Body of pancreas (tissue), 4 donors: Measurements from ENCODE around the gene ARID3A. TPM values are rescaled to one million over a fixed set of nuclear protein-coding genes. Genes with fewer than 3 reads are reported as not detected.
"Not testable (repeated sequence)": the region's sequence is repeated elsewhere in the genome, so short reads cannot be mapped to it uniquely, and the experiment has no call there.

Experiments
- ATAC-seq: fragments of 150-250 bp; one replicate; pipeline ENCODE4 v1.9.1; 2016
- DNase-seq, 4 donors: peaks; one replicate each; pipeline ENCODE4 v3.0.0-alpha.2; 2019
- H3K27ac ChIP-seq, 4 donors: fragments of 200-600 bp; sonication (generic); 1 replicate in 3 of 4; 2 replicates in 1 of 4; pipeline versions ENCODE4 v1.5.1 to v1.6.1; 2016 to 2019; ENCODE audit warnings: mild to moderate bottlenecking in 1 of 4, mixed read lengths in 1 of 4, moderate library complexity in 1 of 4
- H3K27me3 ChIP-seq, 2 donors: fragments of 200-600 bp; sonication (generic); one replicate each; pipeline ENCODE4 v1.6.0; 2016; ENCODE audit warnings: mild to moderate bottlenecking in 1 of 2
- H3K36me3 ChIP-seq, 2 donors: fragments of 200-600 bp; sonication (generic); replicated peaks in 1 of 2; 2 replicates each; pipeline ENCODE4 v1.5.1; 2016; ENCODE audit warnings: low read depth in 2 of 2; ENCODE audit not compliant: insufficient read depth in 1 of 2
- H3K4me1 ChIP-seq: fragments of 200-600 bp; sonication (generic); one replicate; pipeline ENCODE4 v1.6.0; 2016
- H3K4me3 ChIP-seq, 2 donors: fragments of 200-600 bp; sonication (generic); 1 replicate in 1 of 2; 2 replicates in 1 of 2; pipeline ENCODE4 v1.5.1; 2016 to 2019
- H3K9me3 ChIP-seq, 3 donors: fragments of 200-600 bp; sonication (generic); 1 replicate in 2 of 3; 2 replicates in 1 of 3; pipeline ENCODE4 v1.5.1; 2016
- POLR2A ChIP-seq, 3 donors: fragments of 450-650 bp; IDR thresholded peaks; one replicate each; pipeline ENCODE4 v1.6.1; 2016; ENCODE audit warnings: antibody characterized with exemption in 3 of 3, mild to moderate bottlenecking in 2 of 3
- WGBS, 2 donors: methylation state at CpG; one replicate each; pipeline ENCODE4 v1.1.5; 2017; 5-methylcytosine and 5-hydroxymethylcytosine counted together
- intact Hi-C: fragments of 100-400 bp; cut with DNase I; formaldehyde crosslinking; loops from one replicate; pipeline ENCODE4 v1.15.1; 2023
- total RNA-seq, 2 donors: library from RNA; depleted of rRNA; stranded (reverse); fragments of >200 nt; gene quantifications; one replicate each; pipeline ENCODE4 v1.1.0, GENCODE V29; 2016
- TF ChIP-seq, protein P1 (sequence below), 7 experiments: fragments of 450-650 bp in 4 of 7; fragments of 200-600 bp in 3 of 7; sonication (generic) in 3 of 7; IDR thresholded peaks; one replicate each; pipeline ENCODE4 v1.5.1; 2016 to 2019; ENCODE audit warnings: antibody characterized with exemption in 7 of 7

Gene ARID3A
- total RNA-seq, 2 donors from 2014 or later, result 3.1 to 5.9 TPM

DNA sequence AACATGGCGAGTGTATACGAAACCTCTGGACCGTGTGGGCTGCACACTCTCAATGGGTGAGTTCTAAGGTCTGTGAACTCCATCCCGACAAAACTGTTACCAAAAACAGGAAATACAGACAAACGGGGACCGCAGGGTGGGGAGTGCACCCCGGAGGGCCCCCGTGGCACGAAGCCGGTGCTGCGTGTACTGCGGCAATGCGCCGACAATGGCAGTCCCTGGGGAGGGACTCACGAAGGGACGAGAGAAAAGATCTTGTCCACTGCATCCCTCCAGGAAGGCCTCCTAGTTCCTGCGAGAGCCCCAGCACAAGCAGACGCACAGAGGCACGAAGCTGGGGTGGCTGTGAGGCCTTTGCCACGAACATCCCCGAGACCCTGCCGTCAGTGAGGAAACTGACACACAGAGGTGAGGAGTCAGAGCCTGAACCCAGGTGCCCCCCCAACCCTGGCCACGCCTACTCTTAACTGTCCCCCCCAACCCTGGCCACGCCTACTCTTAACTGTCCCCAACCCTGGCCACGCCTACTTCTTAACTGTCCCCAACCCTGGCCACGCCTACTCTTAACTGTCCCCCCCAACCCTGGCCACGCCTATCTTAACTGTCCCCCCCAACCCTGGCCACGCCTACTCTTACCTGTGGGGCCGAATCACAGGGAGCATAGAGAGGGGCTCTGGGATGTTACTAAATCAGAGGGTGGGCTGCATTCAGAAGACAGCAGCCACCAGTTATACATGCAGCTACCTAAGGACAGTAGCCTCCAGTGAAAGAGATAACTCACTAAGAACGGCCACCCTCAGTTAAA, 37.1 kb upstream of the ARID3A start:
- H3K4me1 ChIP-seq, result peaks cover 13% of the 10 kb centered on the region
- H3K27ac ChIP-seq, result no peak overlapping the region
- DNase-seq (no peak), ATAC-seq (no peak)
- H3K27me3 ChIP-seq, result no peaks in the 10 kb centered on the region
- peaks cover 3 to 5% of the 10 kb centered on the region in 2 donors for H3K36me3 ChIP-seq
- intact Hi-C loops, result no loop called here
- 88 to 96% methylated on average over 27 to 30 of the region's 30 CpGs for WGBS, 2 donors
- TF ChIP-seq, protein P1, sequence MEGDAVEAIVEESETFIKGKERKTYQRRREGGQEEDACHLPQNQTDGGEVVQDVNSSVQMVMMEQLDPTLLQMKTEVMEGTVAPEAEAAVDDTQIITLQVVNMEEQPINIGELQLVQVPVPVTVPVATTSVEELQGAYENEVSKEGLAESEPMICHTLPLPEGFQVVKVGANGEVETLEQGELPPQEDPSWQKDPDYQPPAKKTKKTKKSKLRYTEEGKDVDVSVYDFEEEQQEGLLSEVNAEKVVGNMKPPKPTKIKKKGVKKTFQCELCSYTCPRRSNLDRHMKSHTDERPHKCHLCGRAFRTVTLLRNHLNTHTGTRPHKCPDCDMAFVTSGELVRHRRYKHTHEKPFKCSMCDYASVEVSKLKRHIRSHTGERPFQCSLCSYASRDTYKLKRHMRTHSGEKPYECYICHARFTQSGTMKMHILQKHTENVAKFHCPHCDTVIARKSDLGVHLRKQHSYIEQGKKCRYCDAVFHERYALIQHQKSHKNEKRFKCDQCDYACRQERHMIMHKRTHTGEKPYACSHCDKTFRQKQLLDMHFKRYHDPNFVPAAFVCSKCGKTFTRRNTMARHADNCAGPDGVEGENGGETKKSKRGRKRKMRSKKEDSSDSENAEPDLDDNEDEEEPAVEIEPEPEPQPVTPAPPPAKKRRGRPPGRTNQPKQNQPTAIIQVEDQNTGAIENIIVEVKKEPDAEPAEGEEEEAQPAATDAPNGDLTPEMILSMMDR (IDR thresholded peaks at IDR 0.05), result no peak
- TF ChIP-seq POLR2A (IDR thresholded peaks at IDR 0.05), result no peak
- H3K4me3 ChIP-seq, result no peak overlapping the region
- no peaks in the 10 kb centered on the region for H3K9me3 ChIP-seq

DNA sequence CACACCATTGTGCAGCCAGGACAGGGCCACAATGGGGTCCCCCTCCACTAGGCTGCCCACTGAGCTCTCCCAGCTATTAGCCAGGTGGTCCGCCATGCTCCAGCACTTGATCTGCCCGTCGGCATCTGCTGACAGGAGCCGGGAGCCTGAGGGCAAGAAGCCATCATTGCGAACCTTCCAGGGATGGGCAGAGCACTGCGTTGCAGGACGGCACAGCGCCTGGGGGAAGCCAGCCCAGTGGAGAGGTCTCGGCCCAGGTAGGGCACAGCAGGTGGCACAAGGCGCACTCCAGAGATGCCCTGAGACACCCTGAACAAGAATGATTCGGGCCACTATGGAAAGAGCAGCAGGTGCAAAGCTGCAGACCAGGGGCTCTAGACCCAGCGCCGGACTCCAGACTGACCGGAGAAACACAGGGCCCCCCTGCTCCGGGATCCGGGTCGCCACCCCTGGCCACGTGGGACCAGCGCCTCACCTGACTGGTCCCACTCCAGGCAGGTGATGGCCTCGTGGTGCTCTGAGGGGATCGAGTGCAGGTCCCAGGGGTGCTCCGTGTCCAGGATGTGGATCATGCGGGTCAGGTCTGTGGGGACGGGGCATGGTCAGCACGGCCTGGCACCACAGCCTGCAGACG, 36.1 kb upstream of the ARID3A start:
- intact Hi-C loops, result no loop called here

DNA sequence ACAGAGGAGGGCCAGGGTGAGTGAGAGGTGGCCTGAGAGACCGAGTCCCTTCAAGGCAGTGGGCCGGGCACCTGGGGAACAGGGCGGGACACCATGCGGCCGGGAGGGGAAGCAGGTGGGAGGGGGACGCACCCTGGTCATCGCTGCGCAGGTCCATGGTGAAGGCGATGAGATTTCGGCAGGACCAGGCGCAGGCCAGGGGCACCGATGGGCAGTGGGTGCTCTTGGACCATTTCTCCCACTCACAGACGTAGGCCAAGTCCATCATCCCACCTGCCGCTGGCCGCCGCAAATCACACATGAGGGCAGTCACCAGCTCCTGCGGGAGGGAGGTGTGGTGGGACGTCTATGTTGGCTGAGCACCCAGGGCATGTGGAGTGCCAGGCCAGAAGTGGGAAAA, 35.0 kb upstream of the ARID3A start:
- H3K27me3 ChIP-seq, result no peaks in the 10 kb centered on the region
- no peak overlapping the region for H3K4me3 ChIP-seq
- ATAC-seq, result no peak
- no peak for TF ChIP-seq POLR2A (IDR thresholded peaks at IDR 0.05)
- TF ChIP-seq, protein P1 (IDR thresholded peaks at IDR 0.05), result no peak
- H3K27ac ChIP-seq, result peak overlapping the region in 3 of 4 donors; percentile 46 to 98 (median 95)
- H3K4me1 ChIP-seq, result peaks cover 13% of the 10 kb centered on the region
- H3K9me3 ChIP-seq, result no peaks in the 10 kb centered on the region
- WGBS, 2 donors, result 77 to 81% methylated on average over 10 to 16 of the region's 18 CpGs
- no peak for DNase-seq
- H3K36me3 ChIP-seq, result peaks cover 0 to 4% of the 10 kb centered on the region in 2 donors
- intact Hi-C loops, result no loop called here

More for the DNA sequence above, 36.1 kb upstream of the ARID3A start:
- H3K9me3 ChIP-seq, result no peaks in the 10 kb centered on the region
- peaks cover 3 to 5% of the 10 kb centered on the region in 2 donors for H3K36me3 ChIP-seq
- no peaks in the 10 kb centered on the region for H3K27me3 ChIP-seq
- 92 to 100% methylated on average over 1 to 14 of the region's 26 CpGs for WGBS, 2 donors
- H3K4me3 ChIP-seq, result no peak overlapping the region
- H3K4me1 ChIP-seq, result peaks cover 13% of the 10 kb centered on the region
- ATAC-seq, result no peak
- no peak for DNase-seq
- no peak overlapping the region for H3K27ac ChIP-seq
- TF ChIP-seq, protein P1 (IDR thresholded peaks at IDR 0.05), result no peak
- no peak for TF ChIP-seq POLR2A (IDR thresholded peaks at IDR 0.05)

DNA sequence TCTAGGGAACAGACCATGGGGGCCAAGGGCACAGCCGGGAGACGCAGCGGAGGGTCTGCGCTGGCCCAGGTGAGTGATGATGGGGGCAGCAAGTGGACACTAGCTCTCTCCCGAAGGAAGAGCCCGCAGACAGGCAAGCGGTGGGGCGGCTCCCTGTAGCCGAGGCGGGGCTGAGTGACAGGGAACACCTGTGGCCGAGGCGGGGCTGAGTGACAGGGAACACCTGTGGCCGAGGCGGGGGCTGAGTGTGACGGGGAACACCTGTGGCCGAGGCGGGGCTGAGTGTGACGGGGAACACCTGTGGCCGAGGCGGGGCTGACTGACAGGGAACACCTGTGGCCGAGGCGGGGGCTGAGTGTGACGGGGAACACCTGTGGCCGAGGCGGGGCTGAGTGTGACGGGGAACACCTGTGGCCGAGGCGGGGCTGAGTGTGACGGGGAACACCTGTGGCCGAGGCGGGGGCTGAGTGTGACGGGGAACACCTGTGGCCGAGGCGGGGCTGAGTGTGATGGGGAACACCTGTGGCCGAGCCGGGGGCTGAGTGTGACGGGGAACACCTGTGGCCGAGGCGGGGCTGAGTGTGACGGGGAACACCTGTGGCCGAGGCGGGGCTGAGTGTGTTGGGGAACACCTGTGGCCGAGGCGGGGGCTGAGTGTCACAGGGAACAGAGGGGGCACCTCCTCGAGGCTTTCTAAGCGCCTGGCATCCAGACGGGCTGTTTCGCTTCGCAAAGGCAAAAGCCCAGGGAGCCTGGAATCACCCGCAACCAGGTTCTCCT, 34.2 kb upstream of the ARID3A start:
- Histone ChIP-seq H3K27ac (peak overlapping the region; percentile 88 to 98 (median 96)), H3K4me1 (peaks cover 13% of the 10 kb centered on the region), H3K4me3 (peak overlapping the region in 1 of 2 donors; percentile 67)
- peak; percentile 83 to 93 (median 91) for DNase-seq
- H3K9me3 ChIP-seq, H3K27me3 ChIP-seq, ATAC-seq, intact Hi-C loops, H3K36me3 ChIP-seq: not testable (repeated sequence)
- WGBS, 2 donors, result 24 to 30% methylated on average over 20 to 45 of the region's 50 CpGs
